HepG2 (cell line): ENCODE measurements around the gene B3GNT8.

Experiments used
- KMT2A ChIP-seq: sonication (generic); formaldehyde crosslinking; IDR thresholded peaks from 2 replicates; pipeline ENCODE4 v1.4.0; 2020; ENCODE audit warnings: missing genetic modification reagents
- MAFF ChIP-seq: IDR thresholded peaks from 2 replicates; pipeline ENCODE4 v1.6.1; 2011; ENCODE audit warnings: low read depth, low read length, improper control_type of control experiment
- RFX1 ChIP-seq: fragments of 450-650 bp; IDR thresholded peaks from 2 replicates; pipeline ENCODE4 v1.6.1; 2017
- SIN3A ChIP-seq: IDR thresholded peaks from 2 replicates; pipeline ENCODE4 v1.6.1; 2011; ENCODE audit warnings: low read depth, mild to moderate bottlenecking, control low read depth, low read length, borderline replicate concordance
- STAT5B ChIP-seq: sonication (generic); formaldehyde crosslinking; IDR thresholded peaks from 2 replicates; pipeline ENCODE4 v1.4.0; 2020; ENCODE audit warnings: missing genetic modification reagents
- TP53 ChIP-seq: sonication (generic); formaldehyde crosslinking; conservative IDR thresholded peaks from 2 replicates; pipeline ENCODE4 v1.4.0; 2020; ENCODE audit warnings: missing genetic modification reagents
- YY1 ChIP-seq: IDR thresholded peaks from 2 replicates; pipeline ENCODE4 v1.6.1; 2011; ENCODE audit warnings: low read length, low read depth, moderate library complexity, mild to moderate bottlenecking; ENCODE audit not compliant: insufficient read depth, insufficient replicate concordance
- ZBTB7A ChIP-seq: sonication (generic); formaldehyde crosslinking; IDR thresholded peaks from 2 replicates; pipeline ENCODE4 v1.8.0; 2022; ENCODE audit warnings: mild to moderate bottlenecking, missing genetic modification reagents
- ZNF737 ChIP-seq: sonication (generic); formaldehyde crosslinking; IDR thresholded peaks from 2 replicates; pipeline ENCODE4 v1.5.0; 2020; ENCODE audit warnings: missing genetic modification reagents, mild to moderate bottlenecking, borderline replicate concordance
- TF ChIP-seq, protein P1 (sequence below): sonication (generic); formaldehyde crosslinking; IDR thresholded peaks from 2 replicates; pipeline ENCODE4 v1.5.0; 2020; ENCODE audit warnings: missing genetic modification reagents, mild to moderate bottlenecking, borderline replicate concordance
- TF ChIP-seq, protein P2 (sequence below): sonication (generic); formaldehyde crosslinking; IDR thresholded peaks from 2 replicates; pipeline ENCODE4 v1.8.0; 2023; ENCODE audit warnings: mild to moderate bottlenecking, missing genetic modification reagents
- TF ChIP-seq, protein P3 (sequence below): sonication (generic); formaldehyde crosslinking; IDR thresholded peaks from 2 replicates; pipeline ENCODE4 v1.5.0; 2020; ENCODE audit warnings: mild to moderate bottlenecking, missing genetic modification reagents, moderate library complexity
- TF ChIP-seq, protein P4 (sequence below): sonication (generic); formaldehyde crosslinking; IDR thresholded peaks from 2 replicates; pipeline ENCODE4 v1.4.0; 2020; ENCODE audit warnings: missing genetic modification reagents
- TF ChIP-seq, protein P5 (sequence below): sonication (generic); formaldehyde crosslinking; conservative IDR thresholded peaks from 2 replicates; pipeline ENCODE4 v1.4.0; 2020; ENCODE audit warnings: mild to moderate bottlenecking, missing genetic modification reagents, moderate library complexity

DNA sequence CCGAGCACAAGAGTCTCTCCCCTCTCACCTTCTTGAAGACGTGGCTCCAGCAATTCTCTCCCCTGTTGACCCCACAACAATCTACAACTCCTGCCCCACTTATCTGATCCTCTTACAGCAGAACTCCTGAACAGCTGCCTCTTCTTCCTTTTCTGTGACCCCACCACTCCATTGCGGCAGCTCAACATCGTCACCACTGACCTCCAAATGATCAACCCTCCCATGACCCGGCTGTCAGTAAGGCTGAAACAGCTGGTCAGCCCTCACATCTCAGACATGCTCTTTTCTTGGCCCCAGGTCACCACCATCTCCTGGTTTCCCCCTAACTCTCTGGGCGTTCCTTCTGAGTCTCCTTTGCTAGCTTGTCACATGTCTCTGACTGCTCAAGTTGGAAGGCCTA, 31.8 kb downstream of the B3GNT8 start:
- TF ChIP-seq, protein P1, sequence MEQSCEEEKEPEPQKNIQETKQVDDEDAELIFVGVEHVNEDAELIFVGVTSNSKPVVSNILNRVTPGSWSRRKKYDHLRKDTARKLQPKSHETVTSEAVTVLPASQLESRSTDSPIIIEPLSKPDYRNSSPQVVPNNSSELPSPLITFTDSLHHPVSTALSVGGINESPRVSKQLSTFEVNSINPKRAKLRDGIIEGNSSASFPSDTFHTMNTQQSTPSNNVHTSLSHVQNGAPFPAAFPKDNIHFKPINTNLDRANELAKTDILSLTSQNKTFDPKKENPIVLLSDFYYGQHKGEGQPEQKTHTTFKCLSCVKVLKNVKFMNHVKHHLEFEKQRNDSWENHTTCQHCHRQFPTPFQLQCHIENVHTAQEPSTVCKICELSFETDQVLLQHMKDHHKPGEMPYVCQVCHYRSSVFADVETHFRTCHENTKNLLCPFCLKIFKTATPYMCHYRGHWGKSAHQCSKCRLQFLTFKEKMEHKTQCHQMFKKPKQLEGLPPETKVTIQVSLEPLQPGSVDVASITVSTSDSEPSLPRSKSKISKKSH, result no peak
- TF ChIP-seq SIN3A (no peak), STAT5B (no peak), YY1 (no peak), RFX1 (no peak), ZBTB7A (CRISPR knock-in tag) (no peak), ZNF737 (CRISPR knock-in tag) (no peak), TP53 (CRISPR knock-in tag) (no peak), KMT2A (CRISPR knock-in tag) (no peak), MAFF (no peak)
- TF ChIP-seq, protein P2, sequence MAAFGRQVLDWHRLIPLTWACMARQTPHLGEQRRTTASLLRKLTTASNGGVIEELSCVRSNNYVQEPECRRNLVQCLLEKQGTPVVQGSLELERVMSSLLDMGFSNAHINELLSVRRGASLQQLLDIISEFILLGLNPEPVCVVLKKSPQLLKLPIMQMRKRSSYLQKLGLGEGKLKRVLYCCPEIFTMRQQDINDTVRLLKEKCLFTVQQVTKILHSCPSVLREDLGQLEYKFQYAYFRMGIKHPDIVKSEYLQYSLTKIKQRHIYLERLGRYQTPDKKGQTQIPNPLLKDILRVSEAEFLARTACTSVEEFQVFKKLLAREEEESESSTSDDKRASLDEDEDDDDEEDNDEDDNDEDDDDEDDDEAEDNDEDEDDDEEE (CRISPR knock-in tag), result no peak
- TF ChIP-seq, protein P3, sequence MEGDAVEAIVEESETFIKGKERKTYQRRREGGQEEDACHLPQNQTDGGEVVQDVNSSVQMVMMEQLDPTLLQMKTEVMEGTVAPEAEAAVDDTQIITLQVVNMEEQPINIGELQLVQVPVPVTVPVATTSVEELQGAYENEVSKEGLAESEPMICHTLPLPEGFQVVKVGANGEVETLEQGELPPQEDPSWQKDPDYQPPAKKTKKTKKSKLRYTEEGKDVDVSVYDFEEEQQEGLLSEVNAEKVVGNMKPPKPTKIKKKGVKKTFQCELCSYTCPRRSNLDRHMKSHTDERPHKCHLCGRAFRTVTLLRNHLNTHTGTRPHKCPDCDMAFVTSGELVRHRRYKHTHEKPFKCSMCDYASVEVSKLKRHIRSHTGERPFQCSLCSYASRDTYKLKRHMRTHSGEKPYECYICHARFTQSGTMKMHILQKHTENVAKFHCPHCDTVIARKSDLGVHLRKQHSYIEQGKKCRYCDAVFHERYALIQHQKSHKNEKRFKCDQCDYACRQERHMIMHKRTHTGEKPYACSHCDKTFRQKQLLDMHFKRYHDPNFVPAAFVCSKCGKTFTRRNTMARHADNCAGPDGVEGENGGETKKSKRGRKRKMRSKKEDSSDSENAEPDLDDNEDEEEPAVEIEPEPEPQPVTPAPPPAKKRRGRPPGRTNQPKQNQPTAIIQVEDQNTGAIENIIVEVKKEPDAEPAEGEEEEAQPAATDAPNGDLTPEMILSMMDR (CRISPR knock-in tag), result no peak
- TF ChIP-seq, protein P4, sequence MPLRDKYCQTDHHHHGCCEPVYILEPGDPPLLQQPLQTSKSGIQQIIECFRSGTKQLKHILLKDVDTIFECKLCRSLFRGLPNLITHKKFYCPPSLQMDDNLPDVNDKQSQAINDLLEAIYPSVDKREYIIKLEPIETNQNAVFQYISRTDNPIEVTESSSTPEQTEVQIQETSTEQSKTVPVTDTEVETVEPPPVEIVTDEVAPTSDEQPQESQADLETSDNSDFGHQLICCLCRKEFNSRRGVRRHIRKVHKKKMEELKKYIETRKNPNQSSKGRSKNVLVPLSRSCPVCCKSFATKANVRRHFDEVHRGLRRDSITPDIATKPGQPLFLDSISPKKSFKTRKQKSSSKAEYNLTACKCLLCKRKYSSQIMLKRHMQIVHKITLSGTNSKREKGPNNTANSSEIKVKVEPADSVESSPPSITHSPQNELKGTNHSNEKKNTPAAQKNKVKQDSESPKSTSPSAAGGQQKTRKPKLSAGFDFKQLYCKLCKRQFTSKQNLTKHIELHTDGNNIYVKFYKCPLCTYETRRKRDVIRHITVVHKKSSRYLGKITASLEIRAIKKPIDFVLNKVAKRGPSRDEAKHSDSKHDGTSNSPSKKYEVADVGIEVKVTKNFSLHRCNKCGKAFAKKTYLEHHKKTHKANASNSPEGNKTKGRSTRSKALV (CRISPR knock-in tag), result no peak
- TF ChIP-seq, protein P5, sequence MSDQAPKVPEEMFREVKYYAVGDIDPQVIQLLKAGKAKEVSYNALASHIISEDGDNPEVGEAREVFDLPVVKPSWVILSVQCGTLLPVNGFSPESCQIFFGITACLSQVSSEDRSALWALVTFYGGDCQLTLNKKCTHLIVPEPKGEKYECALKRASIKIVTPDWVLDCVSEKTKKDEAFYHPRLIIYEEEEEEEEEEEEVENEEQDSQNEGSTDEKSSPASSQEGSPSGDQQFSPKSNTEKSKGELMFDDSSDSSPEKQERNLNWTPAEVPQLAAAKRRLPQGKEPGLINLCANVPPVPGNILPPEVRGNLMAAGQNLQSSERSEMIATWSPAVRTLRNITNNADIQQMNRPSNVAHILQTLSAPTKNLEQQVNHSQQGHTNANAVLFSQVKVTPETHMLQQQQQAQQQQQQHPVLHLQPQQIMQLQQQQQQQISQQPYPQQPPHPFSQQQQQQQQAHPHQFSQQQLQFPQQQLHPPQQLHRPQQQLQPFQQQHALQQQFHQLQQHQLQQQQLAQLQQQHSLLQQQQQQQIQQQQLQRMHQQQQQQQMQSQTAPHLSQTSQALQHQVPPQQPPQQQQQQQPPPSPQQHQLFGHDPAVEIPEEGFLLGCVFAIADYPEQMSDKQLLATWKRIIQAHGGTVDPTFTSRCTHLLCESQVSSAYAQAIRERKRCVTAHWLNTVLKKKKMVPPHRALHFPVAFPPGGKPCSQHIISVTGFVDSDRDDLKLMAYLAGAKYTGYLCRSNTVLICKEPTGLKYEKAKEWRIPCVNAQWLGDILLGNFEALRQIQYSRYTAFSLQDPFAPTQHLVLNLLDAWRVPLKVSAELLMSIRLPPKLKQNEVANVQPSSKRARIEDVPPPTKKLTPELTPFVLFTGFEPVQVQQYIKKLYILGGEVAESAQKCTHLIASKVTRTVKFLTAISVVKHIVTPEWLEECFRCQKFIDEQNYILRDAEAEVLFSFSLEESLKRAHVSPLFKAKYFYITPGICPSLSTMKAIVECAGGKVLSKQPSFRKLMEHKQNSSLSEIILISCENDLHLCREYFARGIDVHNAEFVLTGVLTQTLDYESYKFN (CRISPR knock-in tag), result no peak
